ENCODE results near the gene DNAH7. TPM values are rescaled to one million over a fixed set of nuclear protein-coding genes. Genes with fewer than 3 reads are reported as not detected.

The DNAH7 gene
- total and polyA plus RNA-seq, 9 of the 15 experiments (the other 6 are each of a cell fraction or from before 2014, with no cell fraction given) = 0.03 to 0.42 (median 0.18) TPM

DNA sequence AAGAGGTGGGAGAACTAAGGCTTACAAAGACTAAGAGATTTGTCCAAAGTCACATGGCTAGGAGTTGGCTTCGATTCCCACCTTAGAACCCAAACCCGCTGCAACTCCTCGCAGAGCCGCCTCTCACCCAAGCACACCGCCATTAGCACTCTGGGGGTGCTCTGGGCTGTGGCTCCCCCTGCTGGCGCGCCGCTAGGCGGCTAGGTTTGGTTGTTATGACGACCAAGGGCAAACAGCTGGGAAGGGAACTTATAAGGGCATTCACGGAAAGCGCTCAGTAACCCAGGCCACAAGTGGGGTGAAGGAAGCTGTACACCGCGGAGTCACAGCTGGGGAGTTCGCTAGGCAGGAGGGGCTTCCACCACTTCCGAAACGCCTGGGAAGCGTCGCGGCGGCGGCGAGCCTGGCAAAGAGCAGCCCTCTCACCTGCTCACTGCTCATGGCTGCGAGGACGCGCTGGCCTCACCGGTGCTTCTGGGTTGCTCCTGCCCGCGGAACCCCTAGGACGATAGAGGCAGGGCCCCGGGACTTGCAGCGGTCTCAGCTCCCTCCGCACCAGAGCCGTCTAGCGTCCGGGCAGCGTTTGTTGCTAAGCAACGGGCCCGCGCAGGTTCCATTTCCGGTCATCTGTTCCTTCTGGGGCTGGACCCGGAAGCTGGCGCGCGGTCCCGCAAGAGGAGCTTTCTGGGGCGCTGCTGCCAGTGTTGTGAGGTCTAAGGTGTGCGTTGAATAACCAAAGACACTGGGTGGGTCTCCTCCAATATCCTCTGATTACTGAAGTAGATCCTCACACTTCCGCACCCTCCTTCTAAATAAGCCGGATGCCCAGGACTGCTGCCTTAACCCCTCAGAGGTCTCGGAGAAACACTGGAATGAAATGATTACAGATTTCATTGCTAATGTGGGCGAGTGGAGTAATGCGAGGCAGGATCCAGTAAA lies at the start of gene DNAH7 (continued):
- TF ChIP-seq, protein P1, sequence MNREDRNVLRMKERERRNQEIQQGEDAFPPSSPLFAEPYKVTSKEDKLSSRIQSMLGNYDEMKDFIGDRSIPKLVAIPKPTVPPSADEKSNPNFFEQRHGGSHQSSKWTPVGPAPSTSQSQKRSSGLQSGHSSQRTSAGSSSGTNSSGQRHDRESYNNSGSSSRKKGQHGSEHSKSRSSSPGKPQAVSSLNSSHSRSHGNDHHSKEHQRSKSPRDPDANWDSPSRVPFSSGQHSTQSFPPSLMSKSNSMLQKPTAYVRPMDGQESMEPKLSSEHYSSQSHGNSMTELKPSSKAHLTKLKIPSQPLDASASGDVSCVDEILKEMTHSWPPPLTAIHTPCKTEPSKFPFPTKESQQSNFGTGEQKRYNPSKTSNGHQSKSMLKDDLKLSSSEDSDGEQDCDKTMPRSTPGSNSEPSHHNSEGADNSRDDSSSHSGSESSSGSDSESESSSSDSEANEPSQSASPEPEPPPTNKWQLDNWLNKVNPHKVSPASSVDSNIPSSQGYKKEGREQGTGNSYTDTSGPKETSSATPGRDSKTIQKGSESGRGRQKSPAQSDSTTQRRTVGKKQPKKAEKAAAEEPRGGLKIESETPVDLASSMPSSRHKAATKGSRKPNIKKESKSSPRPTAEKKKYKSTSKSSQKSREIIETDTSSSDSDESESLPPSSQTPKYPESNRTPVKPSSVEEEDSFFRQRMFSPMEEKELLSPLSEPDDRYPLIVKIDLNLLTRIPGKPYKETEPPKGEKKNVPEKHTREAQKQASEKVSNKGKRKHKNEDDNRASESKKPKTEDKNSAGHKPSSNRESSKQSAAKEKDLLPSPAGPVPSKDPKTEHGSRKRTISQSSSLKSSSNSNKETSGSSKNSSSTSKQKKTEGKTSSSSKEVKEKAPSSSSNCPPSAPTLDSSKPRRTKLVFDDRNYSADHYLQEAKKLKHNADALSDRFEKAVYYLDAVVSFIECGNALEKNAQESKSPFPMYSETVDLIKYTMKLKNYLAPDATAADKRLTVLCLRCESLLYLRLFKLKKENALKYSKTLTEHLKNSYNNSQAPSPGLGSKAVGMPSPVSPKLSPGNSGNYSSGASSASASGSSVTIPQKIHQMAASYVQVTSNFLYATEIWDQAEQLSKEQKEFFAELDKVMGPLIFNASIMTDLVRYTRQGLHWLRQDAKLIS (CRISPR knock-in tag; IDR thresholded peaks at IDR 0.05) = peak; percentile 47; the same call in 1 of the 2 replicates
- TF ChIP-seq ARID1B (IDR thresholded peaks at IDR 0.05) (no peak), NFRKB (IDR thresholded peaks at IDR 0.05; ENCODE audit: low read depth) (0 out of 2 replicates have a peak, but pooled peaks have one; percentile 49), PHF8 (IDR thresholded peaks at IDR 0.05; ENCODE audit: borderline replicate concordance, low read length) (peak; percentile 40; the same call in 1 of the 2 replicates), FOXK1 (CRISPR knock-in tag; IDR thresholded peaks at IDR 0.05; ENCODE audit: borderline replicate concordance) (peak; percentile 57; the same call in 1 of the 2 replicates), CREBBP (IDR thresholded peaks at IDR 0.05; ENCODE audit: low read depth, low read length) (no peak), ZNF263 (CRISPR knock-in tag; IDR thresholded peaks at IDR 0.05; ENCODE audit: borderline replicate concordance) (peak; percentile 10; the same call in 1 of the 2 replicates), CBX3 (IDR thresholded peaks at IDR 0.05; ENCODE audit: borderline replicate concordance in 1 of 2, low read length in 2 of 2) (no peak; a peak in 1 of 3 replicates), MYC (IDR thresholded peaks at IDR 0.05; ENCODE audit: low read depth, low read length) (peak; percentile 48), MYC (CRISPR knock-in tag; IDR thresholded peaks at IDR 0.05; ENCODE audit: borderline replicate concordance, low read depth) (no peak), SMC3 (conservative IDR thresholded peaks at IDR 0.05; ENCODE audit: insufficient read depth, low read depth, low read length) (0 out of 2 replicates have a peak, but pooled peaks have one; percentile 14)

Data from K562 (cell line).